Smooth muscle cell (in vitro differentiated cells): ENCODE results near the gene FSTL5. TPM values are rescaled to one million over a fixed set of nuclear protein-coding genes. Genes with fewer than 3 reads are reported as not detected.
A peak's percentile ranks its signal among the peaks of the same experiment; 100 is the strongest.

Experiments
- DNase-seq: peaks from one replicate; lab custom pipeline; 2025; ENCODE audit not compliant: unreplicated experiment; lab: John Stamatoyannopoulos, UW
- H2AFZ ChIP-seq: fragments of 200-600 bp; sonication (generic); 2 replicates; pipeline ENCODE4 v1.6.0; 2016; ENCODE audit warnings: antibody characterized with exemption, low read depth, mild to moderate bottlenecking
- H3F3A ChIP-seq: fragments of 200-600 bp; sonication (generic); 2 replicates; pipeline ENCODE4 v1.6.0; 2017; ENCODE audit warnings: antibody characterized with exemption, low read depth
- H3K27ac ChIP-seq: fragments of 200-600 bp; sonication (generic); 2 replicates; pipeline ENCODE4 v1.5.1; 2016; ENCODE audit warnings: low read depth, mild to moderate bottlenecking
- H3K27me3 ChIP-seq: fragments of 200-600 bp; sonication (generic); 2 replicates; pipeline ENCODE4 v1.6.1; 2016; ENCODE audit warnings: low read depth, mild to moderate bottlenecking
- H3K36me3 ChIP-seq: fragments of 200-600 bp; sonication (generic); 2 replicates; pipeline ENCODE4 v1.5.1; 2016; ENCODE audit warnings: low read depth
- H3K4me1 ChIP-seq: fragments of 200-600 bp; sonication (generic); 2 replicates; pipeline ENCODE4 v1.5.1; 2016; ENCODE audit warnings: low read depth
- H3K4me2 ChIP-seq: fragments of 200-600 bp; sonication (generic); 2 replicates; pipeline ENCODE4 v1.6.0; 2016; ENCODE audit warnings: mild to moderate bottlenecking
- H3K4me3 ChIP-seq: fragments of 200-600 bp; sonication (generic); 2 replicates; pipeline ENCODE4 v1.5.1; 2016; ENCODE audit warnings: mild to moderate bottlenecking
- H3K79me2 ChIP-seq: fragments of 200-600 bp; sonication (generic); 2 replicates; pipeline ENCODE4 v1.6.0; 2016; ENCODE audit warnings: low read depth, mild to moderate bottlenecking
- H3K9ac ChIP-seq: fragments of 200-600 bp; sonication (generic); 2 replicates; pipeline ENCODE4 v1.6.0; 2016; ENCODE audit warnings: low read depth
- H3K9me3 ChIP-seq: fragments of 200-600 bp; sonication (generic); replicated peaks from 2 replicates; pipeline ENCODE4 v1.5.1; 2016; ENCODE audit warnings: low read depth
- H4K20me1 ChIP-seq: fragments of 200-600 bp; sonication (generic); 2 replicates; pipeline ENCODE4 v1.6.0; 2016; ENCODE audit warnings: low read depth
- CTCF ChIP-seq: fragments of 200-600 bp; sonication (generic); IDR thresholded peaks from 2 replicates; pipeline ENCODE4 v1.5.1; 2017; ENCODE audit warnings: borderline replicate concordance, mild to moderate bottlenecking, antibody characterized with exemption; ENCODE audit not compliant: insufficient read depth, poor library complexity, severe bottlenecking
- WGBS: methylation state at CpG from one replicate; pipeline ENCODE4 v1.1.7; 2016; ENCODE audit warnings: low lambda C conversion rate; 5-methylcytosine and 5-hydroxymethylcytosine counted together
- polyA plus RNA-seq: library from polyadenylated mRNA; unstranded; fragments of >200 nt; fragmentation: Nextera tagmentation; extraction: Ambion mirVana; gene quantifications from 2 replicates; pipeline ENCODE4 v1.2.1, GENCODE V29; 2016
- total RNA-seq: library from RNA; depleted of rRNA; stranded (reverse); fragments of >200 nt; gene quantifications from 2 replicates; pipeline ENCODE4 v1.2.3, GENCODE V29; 2014

The FSTL5 gene
- total and polyA plus RNA-seq, 2 experiments from 2014 or later = 0.04 TPM; not detected in 1

GRCh38 chr4:162170509-162170908 lies 6.7 kb upstream of the FSTL5 start:
- H3K27me3 ChIP-seq = peaks cover 10% of the 10 kb centered on the region
- no peaks in the 10 kb centered on the region for H3K36me3 ChIP-seq
- H3K4me3 ChIP-seq = no peak overlapping the region
- WGBS = 57% methylated on average over 3 of the region's 3 CpGs
- H3F3A ChIP-seq = no peaks in the 10 kb centered on the region
- H3K9ac ChIP-seq = no peak overlapping the region
- no peak for DNase-seq
- no peak for TF ChIP-seq CTCF
- no peaks in the 10 kb centered on the region for H3K79me2 ChIP-seq
- no peaks in the 10 kb centered on the region for H4K20me1 ChIP-seq
- no peak overlapping the region for H3K4me2 ChIP-seq
- no peak overlapping the region for H3K27ac ChIP-seq
- no peaks in the 10 kb centered on the region for H3K4me1 ChIP-seq
- H2AFZ ChIP-seq = no peak overlapping the region
- no peaks in the 10 kb centered on the region for H3K9me3 ChIP-seq

DNA sequence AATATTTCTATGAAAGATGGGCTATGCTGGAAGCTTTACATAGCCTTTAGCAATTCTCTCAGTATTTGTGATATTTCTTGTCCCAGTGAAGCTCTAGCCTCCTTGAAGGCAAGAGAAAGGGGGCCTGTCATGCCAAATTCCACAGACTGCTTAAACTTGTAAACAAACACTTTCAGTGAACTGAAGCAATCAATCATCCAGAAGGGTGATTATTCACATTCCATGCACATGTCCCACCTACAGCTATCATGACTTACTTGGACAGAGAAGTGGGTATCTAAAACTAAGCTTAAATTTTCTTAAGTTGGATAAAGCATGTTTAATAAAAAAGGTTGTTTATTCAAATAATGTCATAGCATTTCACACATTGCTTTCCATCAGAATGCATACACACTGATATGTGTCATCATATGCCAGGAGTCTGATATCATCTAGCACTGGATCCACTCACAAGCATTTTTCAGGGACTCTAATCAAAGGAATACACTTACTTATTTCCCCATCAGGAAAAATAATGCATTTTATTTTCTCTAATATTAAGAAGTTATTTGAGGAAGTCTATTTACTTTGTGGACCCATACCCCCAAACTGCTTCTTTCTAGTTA lies 1.2 kb upstream of the FSTL5 start:
- no peak for TF ChIP-seq CTCF
- H3K4me3 ChIP-seq = peak overlapping the region; percentile 52
- peaks cover 5% of the 10 kb centered on the region for H3K4me1 ChIP-seq

GRCh38 chr4:162162672-162163071 lies 1.1 kb downstream of the FSTL5 start:
- 53% methylated on average over 2 of the region's 2 CpGs for WGBS
- no peak for DNase-seq
- Histone ChIP-seq H4K20me1 (no peaks in the 10 kb centered on the region), H3K9ac (no peak overlapping the region), H3K36me3 (no peaks in the 10 kb centered on the region), H3K4me1 (peaks cover 9% of the 10 kb centered on the region), H2AFZ (no peak overlapping the region), H3K9me3 (no peaks in the 10 kb centered on the region), H3K27me3 (no peaks in the 10 kb centered on the region), H3F3A (no peaks in the 10 kb centered on the region), H3K27ac (no peak overlapping the region), H3K4me3 (no peak overlapping the region), H3K79me2 (no peaks in the 10 kb centered on the region), H3K4me2 (no peak overlapping the region)
- no peak for TF ChIP-seq CTCF

More for the DNA sequence above, 1.2 kb upstream of the FSTL5 start:
- H3K27ac ChIP-seq = no peak overlapping the region
- H3K9ac ChIP-seq = no peak overlapping the region
- H3K27me3 ChIP-seq = no peaks in the 10 kb centered on the region
- H4K20me1 ChIP-seq = no peaks in the 10 kb centered on the region
- no peak for DNase-seq
- H2AFZ ChIP-seq = no peak overlapping the region
- no peaks in the 10 kb centered on the region for H3F3A ChIP-seq
- no peaks in the 10 kb centered on the region for H3K79me2 ChIP-seq
- H3K9me3 ChIP-seq = no peaks in the 10 kb centered on the region
- peak overlapping the region; percentile 85 for H3K4me2 ChIP-seq
- no peaks in the 10 kb centered on the region for H3K36me3 ChIP-seq

GRCh38 chr4:162157241-162157640 lies 6.6 kb downstream of the FSTL5 start:
- WGBS = 75% methylated on average over 2 of the region's 2 CpGs
- no peak for DNase-seq
- Histone ChIP-seq H3K4me2 (no peak overlapping the region), H3K4me1 (peaks cover 7% of the 10 kb centered on the region), H3K27ac (no peak overlapping the region), H3K79me2 (no peaks in the 10 kb centered on the region), H3F3A (no peaks in the 10 kb centered on the region), H3K36me3 (no peaks in the 10 kb centered on the region), H4K20me1 (no peaks in the 10 kb centered on the region), H3K27me3 (no peaks in the 10 kb centered on the region), H3K9me3 (no peaks in the 10 kb centered on the region), H2AFZ (no peak overlapping the region), H3K9ac (no peak overlapping the region), H3K4me3 (no peak overlapping the region)
- no peak for TF ChIP-seq CTCF
